Testis (tissue), 3 donors: ENCODE measurements around the gene MRPL51. TPM values are rescaled to one million over a fixed set of nuclear protein-coding genes. Genes with fewer than 3 reads are reported as not detected.
A peak's percentile ranks its signal among the peaks of the same experiment; 100 is the strongest.
"Not testable (repeated sequence)": the region's sequence is repeated elsewhere in the genome, so short reads cannot be mapped to it uniquely, and the experiment has no call there.

ENCODE experiments used
- DNase-seq: peaks from one replicate; pipeline ENCODE4 v3.0.0-alpha.2; 2019
- H3K27ac ChIP-seq, 2 donors: fragments of 200-600 bp; sonication (generic); one replicate each; pipeline ENCODE4 v1.5.1; 2019
- H3K27me3 ChIP-seq: fragments of 200-600 bp; sonication (generic); one replicate; pipeline ENCODE4 v1.5.1; 2019
- H3K36me3 ChIP-seq: fragments of 200-600 bp; sonication (generic); one replicate; pipeline ENCODE4 v1.5.1; 2017; ENCODE audit warnings: low read depth; ENCODE audit errors: missing control alignments
- H3K4me1 ChIP-seq: fragments of 200-600 bp; sonication (generic); one replicate; pipeline ENCODE4 v1.5.1; 2019
- H3K4me3 ChIP-seq, 2 donors: fragments of 200-600 bp; sonication (generic); one replicate each; pipeline ENCODE4 v1.5.1; 2017 to 2019
- H3K9me3 ChIP-seq: fragments of 200-600 bp; sonication (generic); one replicate; pipeline ENCODE4 v1.5.1; 2017
- CTCF ChIP-seq, 3 experiments: fragments of 450-650 bp in 2 of 3; fragments of 200-600 bp in 1 of 3; sonication (generic) in 1 of 3; IDR thresholded peaks; one replicate each; pipeline ENCODE4 v1.5.1; 2016 to 2019; ENCODE audit warnings: antibody characterized with exemption in 3 of 3, mild to moderate bottlenecking in 2 of 3, moderate library complexity in 1 of 3
- POLR2A ChIP-seq: fragments of 450-650 bp; IDR thresholded peaks from one replicate; pipeline ENCODE4 v1.6.1; 2017; ENCODE audit warnings: antibody characterized with exemption, mild to moderate bottlenecking, moderate library complexity
- WGBS, 2 donors: methylation state at CpG; one replicate each; pipeline ENCODE4 v1.1.5; 2018; 5-methylcytosine and 5-hydroxymethylcytosine counted together
- intact Hi-C: fragments of 100-400 bp; cut with DNase I; formaldehyde crosslinking; loops from one replicate; pipeline ENCODE4 v1.15.1; 2023; ENCODE audit warnings: low total_unique reads
- polyA plus RNA-seq: library from polyadenylated mRNA; stranded (reverse); fragments of 350-450 nt; fragmentation: Illumina TruSeq; extraction: RNeasy Lipid Tissue Mini Kit (QIAGEN cat#74804); gene quantifications from one replicate; pipeline ENCODE4 v1.2.3, GENCODE V29; 2014; ENCODE audit warnings: low read depth, low replicate concordance; ENCODE audit not compliant: insufficient read depth
- total RNA-seq, 2 donors: library from RNA; depleted of rRNA; stranded (reverse); fragments of >200 nt; gene quantifications; one replicate each; pipeline ENCODE4 v1.2.3, GENCODE V29; 2016

Gene MRPL51
- total and polyA plus RNA-seq, 3 donors from 2014 or later = 106 to 343 (median 135) TPM

- 82 to 85% methylated on average over 10 of the region's 10 CpGs for WGBS, 2 donors
- Histone ChIP-seq H3K9me3 (no peaks in the 10 kb centered on the region), H3K4me3 (no peak overlapping the region), H3K4me1 (no peaks in the 10 kb centered on the region), H3K36me3 (peaks cover 5% of the 10 kb centered on the region), H3K27me3 (no peaks in the 10 kb centered on the region), H3K27ac (no peak overlapping the region)
- intact Hi-C loops = no loop called here
- no peak for DNase-seq
- TF ChIP-seq POLR2A (no peak), CTCF (IDR thresholded peaks at IDR 0.05) (no peak)
Observed at GRCh38 chr12:6522193-6522592, 29.1 kb upstream of the MRPL51 start.

GRCh38 chr12:6520186-6520585 lies 27.1 kb upstream of the MRPL51 start:
- H3K4me1 ChIP-seq = no peaks in the 10 kb centered on the region
- TF ChIP-seq CTCF (IDR thresholded peaks at IDR 0.05) (no peak), POLR2A (no peak)
- H3K27me3 ChIP-seq = no peaks in the 10 kb centered on the region
- H3K36me3 ChIP-seq = no peaks in the 10 kb centered on the region
- intact Hi-C loops = no loop called here
- no peaks in the 10 kb centered on the region for H3K9me3 ChIP-seq
- no peak overlapping the region for H3K27ac ChIP-seq
- DNase-seq = no peak
- WGBS, 2 donors = 83 to 84% methylated on average over 3 of the region's 3 CpGs
- H3K4me3 ChIP-seq = no peak overlapping the region

- Histone ChIP-seq H3K27ac (peak overlapping the region; percentile 22 to 69), H3K36me3 (no peaks in the 10 kb centered on the region), H3K4me3 (no peak overlapping the region), H3K4me1 (peaks cover 6% of the 10 kb centered on the region), H3K27me3 (no peaks in the 10 kb centered on the region), H3K9me3 (no peaks in the 10 kb centered on the region)
- DNase-seq = no peak
- no peak for TF ChIP-seq POLR2A
- no peak for TF ChIP-seq CTCF (IDR thresholded peaks at IDR 0.05)
- WGBS, 2 donors = 52 to 64% methylated on average over 7 of the region's 7 CpGs
- intact Hi-C loops = no loop called here
Observed at GRCh38 chr12:6508087-6508486, 15.0 kb upstream of the MRPL51 start.

- Histone ChIP-seq H3K4me3 (no peak overlapping the region), H3K36me3 (no peaks in the 10 kb centered on the region), H3K27me3 (no peaks in the 10 kb centered on the region), H3K9me3 (no peaks in the 10 kb centered on the region), H3K4me1 (peaks cover 6% of the 10 kb centered on the region), H3K27ac (peak overlapping the region; percentile 22 to 69)
- no peak for DNase-seq
- WGBS, 2 donors = 66 to 75% methylated on average over 12 of the region's 12 CpGs
- TF ChIP-seq POLR2A = no peak
- TF ChIP-seq CTCF (IDR thresholded peaks at IDR 0.05) = no peak
- intact Hi-C loops = no loop called here
Observed at GRCh38 chr12:6507102-6507998, 14.3 kb upstream of the MRPL51 start.

- no peak for DNase-seq
- Histone ChIP-seq H3K36me3 (no peaks in the 10 kb centered on the region), H3K4me3 (no peak overlapping the region)
Observed at GRCh38 chr12:6500466-6500865, 7.4 kb upstream of the MRPL51 start.

GRCh38 chr12:6497291-6497690 lies 4.2 kb upstream of the MRPL51 start:
- intact Hi-C loops, H3K4me1 ChIP-seq, H3K9me3 ChIP-seq, DNase-seq, H3K27ac ChIP-seq, H3K36me3 ChIP-seq, H3K27me3 ChIP-seq, H3K4me3 ChIP-seq: not testable (repeated sequence)
- WGBS, 2 donors = 69 to 94% methylated on average over 3 of the region's 3 CpGs

More at GRCh38 chr12:6500466-6500865, 7.4 kb upstream of the MRPL51 start:
- Histone ChIP-seq H3K27me3 (no peaks in the 10 kb centered on the region), H3K9me3 (no peaks in the 10 kb centered on the region), H3K27ac (no peak overlapping the region), H3K4me1 (no peaks in the 10 kb centered on the region)
- 88 to 93% methylated on average over 2 of the region's 2 CpGs for WGBS, 2 donors
- TF ChIP-seq POLR2A (no peak), CTCF (IDR thresholded peaks at IDR 0.05) (no peak)
- intact Hi-C loops = no loop called here
